Endothelial cell (in vitro differentiated cells): ENCODE results near the gene MS4A13. TPM values are rescaled to one million over a fixed set of nuclear protein-coding genes. Genes with fewer than 3 reads are reported as not detected.
"Not testable (repeated sequence)": the region's sequence is repeated elsewhere in the genome, so short reads cannot be mapped to it uniquely, and the experiment has no call there.

Experiments
- DNase-seq: peaks from one replicate; pipeline ENCODE4 v3.0.0; 2021; ENCODE audit warnings: low spot score
- H3K27ac Mint-ChIP-seq: one replicate; pipeline ENCODE4 v1.8.0; 2021; ENCODE audit warnings: mixed read lengths, inconsistent platforms; ENCODE audit not compliant: unreplicated experiment
- H3K27me3 Mint-ChIP-seq: one replicate; pipeline ENCODE4 v1.8.0; 2021; ENCODE audit warnings: mild to moderate bottlenecking, moderate library complexity, mixed read lengths, inconsistent platforms; ENCODE audit not compliant: unreplicated experiment
- H3K36me3 Mint-ChIP-seq: one replicate; pipeline ENCODE4 v1.8.0; 2021; ENCODE audit warnings: mild to moderate bottlenecking, low read depth, mixed read lengths, inconsistent platforms; ENCODE audit not compliant: unreplicated experiment
- H3K4me1 Mint-ChIP-seq: one replicate; pipeline ENCODE4 v1.8.0; 2021; ENCODE audit warnings: mild to moderate bottlenecking, mixed read lengths, inconsistent platforms; ENCODE audit not compliant: unreplicated experiment
- H3K4me3 Mint-ChIP-seq: one replicate; pipeline ENCODE4 v1.8.0; 2021; ENCODE audit warnings: mild to moderate bottlenecking, mixed read lengths, inconsistent platforms; ENCODE audit not compliant: unreplicated experiment
- H3K9me3 Mint-ChIP-seq: one replicate; pipeline ENCODE4 v1.8.0; 2021; ENCODE audit warnings: mixed read lengths, inconsistent platforms; ENCODE audit not compliant: unreplicated experiment
- CTCF ChIP-seq: fragments of 200-600 bp; sonication (generic); IDR thresholded peaks from one replicate; pipeline ENCODE4 v1.5.0; 2021; ENCODE audit warnings: antibody characterized with exemption; ENCODE audit not compliant: unreplicated experiment
- total RNA-seq: library from RNA; stranded (reverse); fragmentation: NEBNext Ultra II Directional; extraction: Animal tissue kit (Norgen Biotek cat#: 25700); gene quantifications from one replicate; pipeline ENCODE4 v1.2.1, GENCODE V29; 2021; ENCODE audit not compliant: unreplicated experiment

The MS4A13 gene
- total RNA-seq, 1 donor from 2014 or later: not detected

- no peak for DNase-seq
- H3K4me1 Mint-ChIP-seq: no peaks in the 10 kb centered on the region
- no peak overlapping the region for H3K4me3 Mint-ChIP-seq
- TF ChIP-seq CTCF: no peak
- no peaks in the 10 kb centered on the region for H3K36me3 Mint-ChIP-seq
- peaks cover 1% of the 10 kb centered on the region for H3K27me3 Mint-ChIP-seq
- H3K27ac Mint-ChIP-seq: no peak overlapping the region
- H3K9me3 Mint-ChIP-seq: no peaks in the 10 kb centered on the region
These were observed 2.5 kb upstream of the MS4A13 start for GRCh38 chr11:60512651-60513225.

- Mint-ChIP-seq H3K27ac (no peak overlapping the region), H3K9me3 (no peaks in the 10 kb centered on the region), H3K4me1 (no peaks in the 10 kb centered on the region), H3K27me3 (peaks cover 1% of the 10 kb centered on the region), H3K36me3 (no peaks in the 10 kb centered on the region), H3K4me3 (no peak overlapping the region)
- DNase-seq: no peak
- TF ChIP-seq CTCF: no peak
These were observed 1.4 kb upstream of the MS4A13 start for GRCh38 chr11:60513496-60514460.

DNA sequence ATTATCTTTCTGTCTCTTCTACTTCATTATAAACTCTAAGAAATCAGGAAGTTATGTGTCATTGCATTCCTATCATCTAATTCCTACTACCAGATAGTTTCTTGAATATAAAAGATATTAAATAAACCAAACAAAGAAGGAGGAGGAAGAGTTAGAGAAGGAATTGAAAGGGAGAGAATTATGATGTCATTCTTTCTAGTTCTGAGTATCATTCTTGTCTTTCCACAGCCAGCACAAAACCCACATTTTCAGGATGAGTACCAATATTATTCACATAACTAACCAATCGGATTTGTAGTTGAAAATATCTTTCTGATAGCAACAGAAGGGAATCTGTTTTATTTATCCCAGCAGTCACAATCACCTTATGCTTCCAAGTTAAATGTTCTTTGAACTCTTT, 13.3 kb downstream of the MS4A13 start:
- no peaks in the 10 kb centered on the region for H3K4me1 Mint-ChIP-seq
- peaks cover 2% of the 10 kb centered on the region for H3K27me3 Mint-ChIP-seq
- TF ChIP-seq CTCF: no peak
- H3K27ac Mint-ChIP-seq: no peak overlapping the region
- no peak for DNase-seq
- H3K36me3 Mint-ChIP-seq: peaks cover 3% of the 10 kb centered on the region
- H3K4me3 Mint-ChIP-seq: no peak overlapping the region
- peaks cover 6% of the 10 kb centered on the region for H3K9me3 Mint-ChIP-seq

DNA sequence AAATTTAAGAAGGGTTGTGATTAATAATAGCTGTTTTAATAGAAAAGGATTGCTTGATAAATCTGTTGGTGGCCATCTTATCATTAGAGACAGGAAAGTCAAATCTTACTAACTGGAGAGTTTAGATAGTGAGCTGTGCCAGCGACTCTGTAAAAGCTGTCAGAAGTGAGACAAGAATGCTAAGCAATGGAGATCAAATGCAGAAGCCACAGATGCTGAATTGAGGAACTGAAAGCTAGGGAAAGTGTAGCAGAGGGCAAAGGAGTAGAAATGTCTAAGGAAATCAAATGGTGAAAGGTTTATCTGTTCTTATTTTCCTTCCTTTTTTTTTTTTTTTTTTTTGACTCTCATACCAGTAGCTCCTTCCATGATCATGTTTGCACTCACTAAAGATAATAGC, 13.7 kb downstream of the MS4A13 start:
- peaks cover 2% of the 10 kb centered on the region for H3K27me3 Mint-ChIP-seq
- no peak overlapping the region for H3K27ac Mint-ChIP-seq
- no peak overlapping the region for H3K4me3 Mint-ChIP-seq
- H3K4me1 Mint-ChIP-seq: no peaks in the 10 kb centered on the region
- peaks cover 6% of the 10 kb centered on the region for H3K9me3 Mint-ChIP-seq
- DNase-seq: no peak
- peaks cover 3% of the 10 kb centered on the region for H3K36me3 Mint-ChIP-seq
- TF ChIP-seq CTCF: no peak

DNA sequence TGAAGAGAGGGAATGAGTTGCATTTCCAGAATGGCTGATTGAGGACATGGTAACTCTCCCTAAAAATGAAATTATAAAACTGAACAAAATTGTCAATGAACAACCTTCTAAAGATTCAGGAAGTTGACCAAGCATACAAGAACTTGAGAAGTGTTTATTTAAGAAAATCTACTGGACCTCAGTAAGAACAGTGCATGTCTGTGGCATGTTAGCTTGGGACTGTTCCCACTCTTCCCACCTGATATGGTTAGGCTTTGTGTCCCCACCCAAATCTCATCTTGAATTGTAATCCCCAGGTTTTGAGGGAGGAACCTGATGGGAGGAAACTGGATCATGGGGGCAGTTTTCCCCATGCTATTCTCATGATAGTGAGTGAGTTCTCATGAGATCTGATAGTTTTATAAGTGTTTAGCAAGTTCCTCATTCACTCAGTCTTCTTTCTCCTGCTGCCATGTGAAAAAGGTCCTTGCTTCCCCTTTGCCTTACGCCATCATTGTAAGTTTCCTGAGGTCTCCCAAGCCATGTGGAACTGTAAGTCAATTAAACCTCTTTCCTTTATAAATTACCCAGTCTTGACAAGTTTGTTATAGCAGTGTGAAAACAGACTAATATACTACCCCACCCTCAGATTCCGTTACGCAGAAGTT, 15.4 kb downstream of the MS4A13 start:
- Mint-ChIP-seq H3K36me3 (peaks cover 3% of the 10 kb centered on the region), H3K4me1 (no peaks in the 10 kb centered on the region), H3K9me3 (peaks cover 6% of the 10 kb centered on the region), H3K27me3 (peaks cover 2% of the 10 kb centered on the region), H3K27ac (no peak overlapping the region), H3K4me3 (no peak overlapping the region)
- TF ChIP-seq CTCF: no peak
- no peak for DNase-seq

DNA sequence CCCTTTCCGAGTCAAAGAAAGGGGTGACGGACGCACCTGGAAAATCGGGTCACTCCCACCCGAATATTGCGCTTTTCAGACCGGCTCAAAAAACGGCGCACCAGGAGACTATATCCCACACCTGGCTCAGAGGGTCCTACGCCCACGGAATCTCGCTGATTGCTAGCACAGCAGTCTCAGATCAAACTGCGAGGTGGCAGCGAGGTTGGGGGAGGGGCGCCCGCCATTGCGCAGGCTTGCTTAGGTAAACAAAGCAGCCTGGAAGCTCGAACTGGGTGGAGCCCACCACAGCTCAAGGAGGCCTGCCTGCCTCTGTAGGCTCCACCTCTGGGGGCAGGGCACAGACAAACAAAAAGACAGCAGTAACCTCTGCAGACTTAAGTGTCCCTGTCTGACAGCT, 17.2 kb downstream of the MS4A13 start:
- not testable (repeated sequence) for DNase-seq, H3K9me3 Mint-ChIP-seq, H3K36me3 Mint-ChIP-seq, H3K27me3 Mint-ChIP-seq, H3K27ac Mint-ChIP-seq, H3K4me3 Mint-ChIP-seq, H3K4me1 Mint-ChIP-seq

GRCh38 chr11:60538627-60539026, 23.4 kb downstream of the MS4A13 start:
- DNase-seq, H3K27ac Mint-ChIP-seq, H3K36me3 Mint-ChIP-seq, H3K4me3 Mint-ChIP-seq, H3K9me3 Mint-ChIP-seq, H3K27me3 Mint-ChIP-seq, H3K4me1 Mint-ChIP-seq: not testable (repeated sequence)
